HG03575 (cell line): ENCODE data around the gene LETM1.

Source experiments
- ATAC-seq: cut with Tn5 transposase; IDR thresholded peaks from one replicate; pipeline ENCODE4 v1.9.1; 2021; ENCODE audit not compliant: unreplicated experiment, insufficient number of reproducible peaks, low FRiP score; ENCODE audit errors: extremely low read depth

LETM1 gene

DNA sequence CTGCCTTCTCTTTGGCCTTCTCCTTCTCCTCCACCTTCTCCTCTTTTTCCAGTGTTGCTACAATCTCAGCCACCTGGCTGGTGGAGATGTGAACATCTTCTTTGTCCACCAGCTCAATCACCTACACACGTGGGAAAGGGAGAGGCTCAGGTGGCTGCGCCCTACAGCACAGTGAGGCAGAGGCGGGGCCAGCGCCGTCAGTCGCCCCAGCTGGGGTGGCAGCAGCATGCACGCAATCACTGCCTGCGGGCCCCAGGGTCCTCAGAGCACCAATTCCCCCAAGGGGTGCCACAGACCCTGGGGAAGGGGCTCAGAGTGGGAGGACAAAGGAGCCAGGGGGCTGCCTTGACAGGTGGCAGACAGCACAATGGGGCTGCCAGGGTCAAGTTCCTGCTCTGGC lies 41.5 kb downstream of the LETM1 start:
- ATAC-seq, result no peak

DNA sequence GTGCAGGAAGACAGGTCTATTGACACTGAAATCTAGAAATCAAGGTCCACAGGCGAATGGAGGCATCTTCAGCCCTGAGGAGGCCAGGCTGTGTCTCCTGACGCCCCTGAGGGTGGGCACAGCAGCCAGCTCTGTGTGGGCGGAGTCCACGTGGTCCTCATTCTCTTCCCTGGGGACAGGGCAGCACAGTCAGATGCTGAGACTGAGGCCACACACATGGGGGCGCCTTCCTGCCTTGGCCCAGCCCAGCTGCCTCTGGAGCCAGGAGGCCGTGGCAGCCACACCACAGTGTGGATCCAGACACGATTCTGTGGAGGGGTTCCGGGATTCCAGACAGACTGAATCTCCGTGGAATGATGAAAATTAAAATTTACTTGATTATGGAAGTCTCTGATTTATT lies 42.0 kb downstream of the LETM1 start:
- ATAC-seq, result no peak

DNA sequence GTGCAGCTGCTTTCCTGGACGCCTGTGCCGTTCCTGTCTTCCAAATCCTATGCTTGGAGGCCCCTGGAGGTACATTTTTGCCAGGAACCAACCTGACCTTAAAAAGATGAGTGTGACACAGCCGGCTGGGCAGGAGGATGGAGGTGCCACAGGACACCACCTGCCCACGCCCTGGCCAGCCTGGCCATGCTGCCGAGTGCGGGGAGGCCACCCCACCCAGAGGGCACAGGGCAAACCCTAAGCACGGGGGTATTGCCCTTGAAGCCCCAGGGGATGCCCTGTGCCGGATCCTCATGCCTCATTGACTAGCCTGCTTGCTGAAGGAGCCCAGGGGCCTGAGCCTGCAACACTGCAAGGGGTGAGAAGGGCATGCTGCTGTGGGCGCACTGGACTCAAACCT lies 42.7 kb downstream of the LETM1 start:
- ATAC-seq, result no peak

DNA sequence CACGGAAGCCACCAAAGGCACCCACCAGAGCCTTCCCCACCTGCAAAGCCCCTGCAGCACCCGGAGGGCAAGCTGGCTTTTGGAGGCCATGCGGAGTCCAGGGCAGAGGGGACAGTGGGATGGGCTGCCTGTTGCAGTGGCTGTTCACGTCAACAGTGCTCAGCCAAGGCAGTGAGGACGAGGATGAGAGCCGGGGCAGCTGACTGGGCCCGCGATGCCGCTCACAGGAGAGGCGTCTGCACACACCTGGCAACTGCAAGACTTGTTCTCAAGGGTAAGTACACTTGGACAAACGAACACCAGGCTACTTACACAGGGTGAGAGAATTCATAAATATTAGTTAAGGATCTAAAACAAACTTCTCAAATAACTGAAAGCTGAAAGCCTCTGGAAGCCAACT lies 43.2 kb downstream of the LETM1 start:
- no peak for ATAC-seq

DNA sequence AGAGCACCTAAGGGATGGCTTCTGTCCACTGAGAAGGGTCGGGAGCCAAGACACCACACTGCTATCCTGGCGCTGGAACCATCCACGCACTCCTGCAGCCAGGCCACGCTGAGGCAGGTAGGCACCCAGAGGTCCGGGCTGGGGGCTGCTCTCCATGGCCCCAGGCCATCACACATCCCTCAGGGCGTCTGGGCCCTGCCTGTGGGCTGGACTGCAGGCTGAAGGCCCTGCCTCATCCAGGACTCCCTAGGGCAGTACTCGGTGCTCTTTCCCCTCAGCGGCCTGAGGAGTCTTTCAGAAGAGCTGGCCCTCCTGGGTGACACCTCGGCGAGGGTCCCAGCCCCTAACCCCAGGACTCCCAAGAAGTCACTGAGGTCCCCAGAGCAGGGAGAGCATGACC lies 45.2 kb downstream of the LETM1 start:
- ATAC-seq, result no peak

DNA sequence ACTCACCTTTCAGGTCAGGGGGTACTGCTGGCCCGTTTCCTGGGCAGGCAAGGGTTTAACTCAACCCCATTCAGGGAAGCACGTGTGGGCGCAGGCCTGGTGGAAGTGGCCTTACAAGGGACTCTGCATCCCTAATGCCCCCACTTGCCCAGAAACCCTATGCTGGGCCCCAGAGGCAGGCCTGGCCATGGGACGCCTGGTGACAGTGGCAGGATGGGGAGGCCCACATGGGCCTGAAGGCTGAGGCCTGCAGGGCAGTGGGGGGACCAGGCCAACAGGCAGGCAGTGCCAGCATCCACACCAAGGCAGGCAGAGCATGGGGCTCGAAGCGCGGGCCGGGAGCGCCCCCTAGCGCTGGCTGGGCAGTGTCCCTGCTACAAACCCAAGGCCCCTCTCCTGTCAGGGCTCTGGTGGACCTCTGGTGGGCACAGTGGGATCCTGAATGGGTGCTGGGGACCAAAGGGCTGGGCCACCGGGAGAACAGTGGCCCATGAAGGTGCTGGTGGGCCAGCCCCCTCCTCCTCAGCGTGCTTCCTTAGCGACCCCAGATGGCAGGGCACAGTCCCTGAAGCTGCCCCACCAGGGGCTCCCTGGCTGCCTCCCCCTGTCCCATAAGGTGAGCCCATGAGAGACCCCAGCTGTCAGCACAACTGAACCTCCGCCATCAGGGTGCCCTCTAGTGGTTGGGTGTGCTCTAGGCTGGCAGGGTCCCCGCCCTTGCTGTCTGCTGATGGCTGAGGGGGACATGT lies 46.0 kb downstream of the LETM1 start:
- ATAC-seq, result no peak

DNA sequence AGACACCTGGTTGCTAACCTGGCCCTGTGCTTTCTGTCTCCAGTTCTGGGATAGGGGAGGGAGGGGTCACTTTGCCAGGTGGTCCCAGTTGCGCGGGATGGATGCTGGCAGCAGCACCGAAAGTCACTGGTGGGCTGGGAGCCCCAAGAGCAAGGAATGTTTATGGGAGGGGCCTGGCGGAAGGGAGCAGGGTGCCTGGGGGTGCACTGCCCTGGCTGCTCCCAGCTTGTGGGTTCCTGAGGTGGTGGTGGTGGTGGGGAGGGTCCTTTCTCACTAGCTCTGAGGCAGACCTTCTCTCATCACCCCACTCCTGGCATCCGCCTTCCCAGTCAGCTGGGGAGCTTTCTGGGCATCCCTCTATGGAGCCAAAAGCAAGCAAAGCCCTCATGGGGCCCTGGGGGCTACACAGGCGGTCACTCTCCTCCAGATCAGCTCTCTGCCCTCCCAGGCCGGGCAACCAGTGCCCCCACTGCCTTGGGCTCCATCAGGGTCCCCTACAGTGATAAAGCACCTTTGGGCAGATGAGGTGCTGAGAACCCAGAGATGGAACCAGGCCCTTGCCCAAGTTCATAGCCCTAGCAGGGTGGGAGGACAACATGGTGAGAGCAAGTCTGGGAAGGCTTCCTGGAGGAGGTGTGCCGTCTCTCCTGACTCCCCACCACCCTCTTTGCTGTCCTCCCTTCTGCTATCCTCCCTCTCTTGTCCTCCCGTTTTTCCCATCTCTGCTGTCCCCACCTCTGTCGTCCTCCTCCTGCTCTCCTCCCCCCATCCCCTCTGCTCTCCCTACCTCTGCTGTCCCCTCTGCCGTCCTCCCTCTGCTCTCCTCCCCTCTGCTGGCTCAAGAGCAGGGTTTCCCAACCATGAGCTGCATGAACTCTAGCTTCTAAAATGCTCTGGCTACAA lies 46.9 kb downstream of the LETM1 start:
- ATAC-seq, result no peak

DNA sequence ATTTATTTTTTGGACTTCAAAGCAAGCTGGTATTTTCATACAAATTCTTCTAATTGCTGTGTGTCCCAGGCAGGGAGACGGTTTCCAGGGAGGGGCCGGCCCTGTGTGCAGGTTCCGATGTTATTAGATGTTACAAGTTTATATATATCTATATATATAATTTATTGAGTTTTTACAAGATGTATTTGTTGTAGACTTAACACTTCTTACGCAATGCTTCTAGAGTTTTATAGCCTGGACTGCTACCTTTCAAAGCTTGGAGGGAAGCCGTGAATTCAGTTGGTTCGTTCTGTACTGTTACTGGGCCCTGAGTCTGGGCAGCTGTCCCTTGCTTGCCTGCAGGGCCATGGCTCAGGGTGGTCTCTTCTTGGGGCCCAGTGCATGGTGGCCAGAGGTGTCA lies 47.6 kb downstream of the LETM1 start:
- no peak for ATAC-seq

DNA sequence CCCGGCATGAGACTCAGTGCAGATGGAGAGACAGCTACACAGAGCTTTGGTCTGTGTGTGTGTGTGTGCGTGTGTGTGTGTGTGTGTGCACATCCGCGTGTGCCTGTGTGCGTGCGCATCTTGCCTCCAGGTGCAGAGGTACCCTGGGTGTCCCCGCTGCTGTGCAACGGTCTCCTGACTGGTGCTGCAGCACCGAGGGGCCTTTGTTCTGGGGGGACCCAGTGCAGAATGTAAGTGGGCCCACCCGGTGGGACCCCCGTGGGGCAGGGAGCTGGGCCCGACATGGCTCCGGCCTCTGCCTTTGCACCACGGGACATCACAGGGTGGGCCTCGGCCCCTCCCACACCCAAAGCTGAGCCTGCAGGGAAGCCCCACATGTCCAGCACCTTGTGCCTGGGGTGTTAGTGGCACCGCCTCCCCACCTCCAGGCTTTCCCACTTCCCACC lies 48.6 kb downstream of the LETM1 start:
- no peak for ATAC-seq

DNA sequence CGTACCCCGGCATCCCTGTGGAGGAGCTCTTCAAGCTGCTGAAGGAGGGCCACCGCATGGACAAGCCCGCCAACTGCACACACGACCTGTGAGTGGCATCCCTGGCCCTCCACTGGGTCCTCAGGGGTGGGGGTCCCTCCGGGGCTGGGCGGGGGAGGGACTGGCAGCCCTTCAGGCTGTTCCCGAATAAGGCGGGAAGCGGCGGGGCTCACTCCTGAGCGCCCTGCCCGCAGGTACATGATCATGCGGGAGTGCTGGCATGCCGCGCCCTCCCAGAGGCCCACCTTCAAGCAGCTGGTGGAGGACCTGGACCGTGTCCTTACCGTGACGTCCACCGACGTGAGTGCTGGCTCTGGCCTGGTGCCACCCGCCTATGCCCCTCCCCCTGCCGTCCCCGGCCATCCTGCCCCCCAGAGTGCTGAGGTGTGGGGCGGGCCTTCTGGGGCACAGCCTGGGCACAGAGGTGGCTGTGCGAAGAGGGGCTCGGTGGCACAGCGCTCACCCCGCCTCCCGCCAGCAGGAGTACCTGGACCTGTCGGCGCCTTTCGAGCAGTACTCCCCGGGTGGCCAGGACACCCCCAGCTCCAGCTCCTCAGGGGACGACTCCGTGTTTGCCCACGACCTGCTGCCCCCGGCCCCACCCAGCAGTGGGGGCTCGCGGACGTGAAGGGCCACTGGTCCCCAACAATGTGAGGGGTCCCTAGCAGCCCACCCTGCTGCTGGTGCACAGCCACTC lies 49.2 kb downstream of the LETM1 start:
- no peak for ATAC-seq

DNA sequence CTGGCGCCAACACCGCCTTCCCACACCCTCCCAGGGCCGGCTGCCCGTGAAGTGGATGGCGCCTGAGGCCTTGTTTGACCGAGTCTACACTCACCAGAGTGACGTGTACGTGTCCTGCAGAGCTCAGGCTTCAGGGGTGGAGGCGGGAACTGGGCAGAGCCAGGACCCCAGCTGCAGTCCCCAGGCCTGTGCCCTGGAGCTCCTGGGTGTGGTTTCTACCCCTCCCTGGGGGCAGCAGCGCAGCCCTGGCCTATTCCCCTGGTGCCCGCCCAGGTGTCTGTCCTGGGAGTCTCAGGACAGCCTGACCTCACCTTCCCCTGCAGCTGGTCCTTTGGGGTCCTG lies 49.8 kb downstream of the LETM1 start:
- ATAC-seq, result no peak

DNA sequence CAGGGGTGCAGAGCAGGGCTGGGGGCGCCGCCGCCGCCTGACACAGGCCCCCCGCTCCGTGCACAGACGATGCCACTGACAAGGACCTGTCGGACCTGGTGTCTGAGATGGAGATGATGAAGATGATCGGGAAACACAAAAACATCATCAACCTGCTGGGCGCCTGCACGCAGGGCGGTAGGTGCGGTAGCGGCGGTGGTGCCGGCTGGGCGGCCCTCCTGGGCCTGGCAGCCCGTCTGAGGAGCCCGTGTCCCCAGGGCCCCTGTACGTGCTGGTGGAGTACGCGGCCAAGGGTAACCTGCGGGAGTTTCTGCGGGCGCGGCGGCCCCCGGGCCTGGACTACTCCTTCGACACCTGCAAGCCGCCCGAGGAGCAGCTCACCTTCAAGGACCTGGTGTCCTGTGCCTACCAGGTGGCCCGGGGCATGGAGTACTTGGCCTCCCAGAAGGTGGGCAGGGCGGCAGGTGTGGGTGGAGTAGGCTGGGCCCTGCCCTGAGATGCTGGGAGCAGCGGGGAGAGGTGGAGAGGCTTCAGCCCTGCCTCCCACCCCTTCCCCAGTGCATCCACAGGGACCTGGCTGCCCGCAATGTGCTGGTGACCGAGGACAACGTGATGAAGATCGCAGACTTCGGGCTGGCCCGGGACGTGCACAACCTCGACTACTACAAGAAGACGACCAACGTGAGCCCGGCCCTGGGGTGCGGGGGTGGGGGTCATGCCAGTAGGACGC lies 50.3 kb downstream of the LETM1 start:
- no peak for ATAC-seq

DNA sequence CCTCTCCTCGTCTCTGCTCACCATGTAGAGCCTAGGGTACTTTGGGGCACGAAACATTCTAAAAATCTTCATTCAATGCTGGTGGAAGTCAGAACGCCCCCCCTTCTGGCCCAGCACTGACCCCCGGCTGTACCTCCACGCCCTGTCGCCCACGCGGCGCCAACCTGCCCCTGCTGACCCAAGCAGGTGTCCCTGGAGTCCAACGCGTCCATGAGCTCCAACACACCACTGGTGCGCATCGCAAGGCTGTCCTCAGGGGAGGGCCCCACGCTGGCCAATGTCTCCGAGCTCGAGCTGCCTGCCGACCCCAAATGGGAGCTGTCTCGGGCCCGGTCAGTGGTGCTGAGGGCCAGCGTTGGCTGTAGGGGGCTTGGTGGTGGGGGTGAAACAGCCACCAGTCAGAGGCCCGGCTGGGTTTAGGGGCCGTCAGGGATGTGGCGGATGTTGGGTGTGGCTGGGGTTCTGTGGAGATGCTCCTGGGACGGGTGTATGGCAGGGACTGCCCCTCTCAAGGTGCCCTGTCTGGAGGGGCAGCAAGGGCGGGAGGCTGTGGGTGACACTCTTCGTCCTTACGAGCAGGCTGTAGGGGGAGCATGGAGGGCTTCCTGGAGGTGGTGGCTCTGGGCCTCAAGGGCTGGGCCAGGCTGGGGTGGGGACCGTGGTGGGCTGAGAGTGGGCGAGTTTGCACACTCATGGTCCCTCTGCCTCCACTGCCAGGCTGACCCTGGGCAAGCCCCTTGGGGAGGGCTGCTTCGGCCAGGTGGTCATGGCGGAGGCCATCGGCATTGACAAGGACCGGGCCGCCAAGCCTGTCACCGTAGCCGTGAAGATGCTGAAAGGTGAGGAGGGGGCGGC lies 51.1 kb downstream of the LETM1 start:
- ATAC-seq, result no peak

DNA sequence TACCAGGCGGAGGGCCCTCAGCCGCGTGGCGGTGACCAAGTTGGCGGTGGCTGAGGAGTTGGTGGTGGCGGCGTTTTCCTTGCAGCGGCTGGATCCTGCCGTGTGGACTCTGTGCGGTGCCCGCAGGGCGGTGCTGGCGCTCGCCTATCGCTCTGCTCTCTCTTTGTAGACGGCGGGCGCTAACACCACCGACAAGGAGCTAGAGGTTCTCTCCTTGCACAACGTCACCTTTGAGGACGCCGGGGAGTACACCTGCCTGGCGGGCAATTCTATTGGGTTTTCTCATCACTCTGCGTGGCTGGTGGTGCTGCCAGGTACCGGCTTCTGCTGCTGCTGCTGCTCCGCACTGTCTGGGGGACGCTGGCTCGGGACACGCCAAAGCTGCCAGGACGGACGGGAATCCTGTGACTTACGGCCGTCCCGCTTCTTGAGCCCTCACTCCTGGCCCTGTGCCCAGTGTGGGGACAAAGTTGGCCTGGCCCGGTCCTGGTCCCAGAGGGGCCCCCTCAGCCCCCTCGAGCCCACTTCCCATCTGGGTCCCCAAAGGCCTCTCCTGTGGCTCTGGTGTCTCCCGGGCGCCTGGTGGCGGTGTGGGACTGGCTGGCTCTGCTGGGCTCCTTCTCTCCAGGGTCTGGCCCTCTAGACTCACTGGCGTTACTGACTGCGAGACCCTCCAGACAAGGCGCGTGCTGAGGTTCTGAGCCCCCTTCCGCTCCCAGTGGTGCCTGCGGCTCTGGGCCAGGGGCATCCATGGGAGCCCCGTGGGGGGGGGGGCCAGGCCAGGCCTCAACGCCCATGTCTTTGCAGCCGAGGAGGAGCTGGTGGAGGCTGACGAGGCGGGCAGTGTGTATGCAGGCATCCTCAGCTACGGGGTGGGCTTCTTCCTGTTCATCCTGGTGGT lies 52.2 kb downstream of the LETM1 start:
- no peak for ATAC-seq

DNA sequence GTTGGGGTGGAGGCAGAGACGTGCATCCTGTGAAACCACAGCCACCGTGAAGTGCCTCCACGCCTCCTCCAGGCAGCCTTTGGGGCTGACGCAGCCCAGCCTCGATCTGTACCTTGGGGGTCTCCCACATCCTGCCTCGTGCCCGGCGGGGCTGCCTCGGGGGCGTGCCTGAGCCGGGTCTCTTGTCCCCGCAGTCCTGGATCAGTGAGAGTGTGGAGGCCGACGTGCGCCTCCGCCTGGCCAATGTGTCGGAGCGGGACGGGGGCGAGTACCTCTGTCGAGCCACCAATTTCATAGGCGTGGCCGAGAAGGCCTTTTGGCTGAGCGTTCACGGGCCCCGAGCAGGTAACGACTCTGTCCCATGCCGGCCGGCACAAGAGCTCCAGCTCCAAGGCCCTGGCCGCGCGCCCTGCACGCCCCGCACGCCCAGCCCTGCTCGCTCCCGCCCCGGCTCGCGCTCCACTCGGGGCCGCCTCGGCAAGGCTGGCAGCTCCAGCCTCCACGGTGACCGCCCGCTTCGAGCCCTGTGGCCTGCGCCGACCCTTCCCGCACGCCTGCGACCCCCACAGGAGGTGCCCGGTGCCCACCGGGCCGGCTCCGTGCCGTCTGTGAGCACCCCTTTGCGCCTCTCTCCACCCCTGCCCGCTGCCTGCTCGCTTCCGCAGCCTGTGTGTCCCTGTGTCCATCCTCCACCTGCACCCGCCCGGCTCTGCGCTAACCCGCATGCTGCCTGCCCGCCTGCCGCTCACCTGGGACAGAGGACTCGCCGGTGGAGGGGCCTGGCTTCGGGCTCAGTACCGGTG lies 53.0 kb downstream of the LETM1 start:
- ATAC-seq, result no peak

DNA sequence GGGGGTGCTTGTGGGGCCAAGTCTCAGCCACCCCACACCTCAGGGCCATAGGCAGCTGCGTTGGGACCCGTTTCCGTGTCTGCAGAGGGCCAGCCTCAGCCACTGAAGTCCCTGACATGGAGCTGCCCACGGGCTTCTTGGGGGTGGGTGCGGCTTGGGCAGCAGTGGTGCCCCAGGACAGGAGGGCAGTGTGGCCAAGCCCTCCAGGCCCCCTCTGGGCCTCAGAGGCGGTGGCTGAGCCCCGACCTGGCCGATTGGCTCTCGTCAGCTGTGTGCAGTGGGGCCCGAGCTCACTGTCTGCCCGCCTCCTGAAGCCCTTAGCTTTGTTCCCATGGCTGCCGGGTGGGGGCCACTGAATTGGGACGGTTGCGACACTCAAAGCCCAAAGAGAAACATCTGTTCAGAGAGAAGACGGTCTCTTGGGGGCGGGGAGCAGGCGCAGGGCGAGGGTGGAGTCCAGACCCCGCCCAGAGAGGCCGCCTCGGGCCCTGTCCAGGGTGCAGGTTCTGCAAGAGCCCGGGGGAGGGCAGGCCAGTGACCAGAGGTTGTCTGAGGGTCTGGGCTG lies 53.7 kb downstream of the LETM1 start:
- ATAC-seq, result no peak
